Keratinocyte (primary cell): ENCODE measurements around the gene USP35. TPM values are rescaled to one million over a fixed set of nuclear protein-coding genes. Genes with fewer than 3 reads are reported as not detected.

ENCODE experiments used
- DNase-seq: peaks from one replicate; pipeline ENCODE4 v3.0.0-alpha.2; 2011; ENCODE audit warnings: low read depth, missing footprints, low spot score
- FAIRE-seq: peaks from 2 replicates; lab custom pipeline; 2011; peaks lifted over from hg19 to GRCh38; lab: Jason Lieb, UNC
- H2AFZ ChIP-seq: 2 replicates; pipeline ENCODE4 v1.6.0; 2012; ENCODE audit warnings: low read length, control low read depth, inconsistent platforms; ENCODE audit not compliant: control insufficient read depth
- H3K27ac ChIP-seq: 2 replicates; pipeline ENCODE4 v1.5.1; 2011; ENCODE audit warnings: low read length; ENCODE audit not compliant: control insufficient read depth, insufficient read depth
- H3K27me3 ChIP-seq: 3 replicates; pipeline ENCODE4 v1.6.0; 2011; ENCODE audit warnings: low read length; ENCODE audit not compliant: control insufficient read depth, insufficient read depth; ENCODE audit errors: extremely low read depth
- H3K36me3 ChIP-seq, 2 experiments: 2 replicates in 1 of 2; 3 replicates in 1 of 2; pipeline ENCODE4 v1.5.1; 2011; ENCODE audit warnings: low read length in 2 of 2, mild to moderate bottlenecking in 1 of 2; ENCODE audit not compliant: control insufficient read depth in 2 of 2, insufficient read depth in 2 of 2; ENCODE audit errors: extremely low read depth in 1 of 2
- H3K4me1 ChIP-seq: 3 replicates; pipeline ENCODE4 v1.5.1; 2011; ENCODE audit warnings: low read length; ENCODE audit not compliant: control insufficient read depth, insufficient read depth; ENCODE audit errors: extremely low read depth
- H3K4me2 ChIP-seq: 3 replicates; pipeline ENCODE4 v1.6.0; 2011; ENCODE audit warnings: low read depth, low read length; ENCODE audit not compliant: control insufficient read depth, insufficient read depth; ENCODE audit errors: extremely low read depth
- H3K4me3 ChIP-seq, 3 experiments: fragments of 200-600 bp in 1 of 3; sonication (generic) in 1 of 3; 2 replicates in 2 of 3; 3 replicates in 1 of 3; pipeline ENCODE4 v1.5.1; 2011 to 2016; ENCODE audit warnings: low read length in 3 of 3, mild to moderate bottlenecking in 3 of 3, control low read depth in 2 of 3, inconsistent platforms in 1 of 3, low read depth in 1 of 3, mixed read lengths in 1 of 3, mixed run types in 1 of 3, moderate library complexity in 1 of 3; ENCODE audit not compliant: control insufficient read depth in 2 of 3, insufficient read depth in 2 of 3; ENCODE audit errors: extremely low read depth in 1 of 3
- H3K79me2 ChIP-seq: 2 replicates; pipeline ENCODE4 v1.6.0; 2012; ENCODE audit warnings: low read length; ENCODE audit not compliant: control insufficient read depth, insufficient read depth
- H3K9ac ChIP-seq: 3 replicates; pipeline ENCODE4 v1.6.0; 2011; ENCODE audit warnings: low read length; ENCODE audit not compliant: control insufficient read depth, insufficient read depth; ENCODE audit errors: extremely low read depth
- H3K9me1 ChIP-seq: 3 replicates; pipeline ENCODE4 v1.6.0; 2011; ENCODE audit warnings: low read length; ENCODE audit not compliant: control insufficient read depth, insufficient read depth; ENCODE audit errors: extremely low read depth
- H3K9me3 ChIP-seq: 2 replicates; pipeline ENCODE4 v1.5.1; 2012; ENCODE audit warnings: low read depth, low read length; ENCODE audit not compliant: control insufficient read depth
- H4K20me1 ChIP-seq: 3 replicates; pipeline ENCODE4 v1.6.0; 2011; ENCODE audit warnings: low read length; ENCODE audit not compliant: control insufficient read depth, insufficient read depth; ENCODE audit errors: extremely low read depth
- CTCF ChIP-seq, 3 experiments: IDR thresholded peaks in 1 of 3; conservative IDR thresholded peaks in 1 of 3; optimal IDR thresholded peaks in 1 of 3; 2 replicates in 2 of 3; 3 replicates in 1 of 3; pipeline versions ENCODE3 to v1.5.1; 2011; ENCODE audit warnings: low read length in 3 of 3, mild to moderate bottlenecking in 3 of 3, moderate library complexity in 2 of 3, control low read depth in 1 of 3, inconsistent platforms in 1 of 3; ENCODE audit not compliant: insufficient read depth in 2 of 3; ENCODE audit errors: extremely low read depth in 1 of 3
- EZH2 ChIP-seq: IDR thresholded peaks from one replicate; pipeline ENCODE4 v1.6.1; 2012; ENCODE audit warnings: inconsistent platforms, mild to moderate bottlenecking, low read length, moderate library complexity
- dilution Hi-C: fragments of 300-500 bp; cut with MboI; formaldehyde crosslinking; loops from one replicate; pipeline ENCODE4 v1.7.0; 2020; ENCODE audit warnings: low sequenced_read_pairs; ENCODE audit not compliant: extremely low pct_ligation_motif_present
- polyA plus RNA-seq, 5 experiments: library from polyadenylated mRNA; depleted of rRNA in 3 of 5; stranded (reverse) in 3 of 5; stranded (forward) in 1 of 5; unstranded in 1 of 5; fragments of >200 nt; gene quantifications; 1 replicate in 1 of 5; 2 replicates in 3 of 5; 3 replicates in 1 of 5; pipeline versions ENCODE4 v1.2.1 to v1.2.3, GENCODE V29; 2011 to 2012; ENCODE audit warnings: missing spikeins in 2 of 5, low read depth in 1 of 5, low replicate concordance in 1 of 5

Gene USP35
- polyA plus RNA-seq, 1 donor (not counting 4 experiments of a cell fraction or from before 2014, with no cell fraction given): 5.0 TPM

- no peak overlapping the region for H3K4me2 ChIP-seq
- H3K36me3 ChIP-seq: no peaks in the 10 kb centered on the region
- H3K4me3 ChIP-seq: no peak overlapping the region
- no peaks in the 10 kb centered on the region for H3K27me3 ChIP-seq
- H3K9ac ChIP-seq: no peak overlapping the region
- no peaks in the 10 kb centered on the region for H3K9me3 ChIP-seq
- H3K27ac ChIP-seq: no peak overlapping the region
- H3K79me2 ChIP-seq: no peaks in the 10 kb centered on the region
- no peak for TF ChIP-seq EZH2
- no peak for TF ChIP-seq CTCF (optimal IDR thresholded peaks at IDR 0.05 in 1 of 3, IDR thresholded peaks at IDR 0.05 in 1 of 3, conservative IDR thresholded peaks at IDR 0.05 in 1 of 3; ENCODE audit: extremely low read depth in 1 of 3, insufficient read depth in 2 of 3, low read length in 3 of 3)
- no peaks in the 10 kb centered on the region for H4K20me1 ChIP-seq
- H3K9me1 ChIP-seq: no peaks in the 10 kb centered on the region
- no peak for FAIRE-seq
- no peak overlapping the region for H2AFZ ChIP-seq
- H3K4me1 ChIP-seq: no peaks in the 10 kb centered on the region
- no peak for DNase-seq
- dilution Hi-C loops: no loop called here
Observed at GRCh38 chr11:78259777-78260487, 71.2 kb downstream of the USP35 start.

- Histone ChIP-seq H3K4me2 (no peak overlapping the region), H3K9me3 (no peaks in the 10 kb centered on the region), H3K4me1 (no peaks in the 10 kb centered on the region), H3K79me2 (no peaks in the 10 kb centered on the region), H3K36me3 (no peaks in the 10 kb centered on the region), H3K9me1 (no peaks in the 10 kb centered on the region), H3K27me3 (no peaks in the 10 kb centered on the region), H3K4me3 (no peak overlapping the region), H3K9ac (no peak overlapping the region), H2AFZ (no peak overlapping the region), H4K20me1 (no peaks in the 10 kb centered on the region), H3K27ac (no peak overlapping the region)
- dilution Hi-C loops: no loop called here
- DNase-seq (no peak), FAIRE-seq (no peak)
- TF ChIP-seq CTCF (optimal IDR thresholded peaks at IDR 0.05 in 1 of 3, IDR thresholded peaks at IDR 0.05 in 1 of 3, conservative IDR thresholded peaks at IDR 0.05 in 1 of 3; ENCODE audit: extremely low read depth in 1 of 3, insufficient read depth in 2 of 3, low read length in 3 of 3) (no peak), EZH2 (no peak)
Observed at GRCh38 chr11:78261367-78261766, 72.6 kb downstream of the USP35 start.
